Natural killer cell (primary cell): ENCODE results near the gene HOXD13. TPM values are rescaled to one million over a fixed set of nuclear protein-coding genes. Genes with fewer than 3 reads are reported as not detected.

ENCODE experiments used
- ATAC-seq, 3 donors: fragments of 150-1000 bp in 2 of 3; fragments of 200-7000 bp in 1 of 3; cut with Tn5 transposase; 1 replicate in 1 of 3; 2 replicates in 2 of 3; pipeline ENCODE4 v1.10.0; 2021; ENCODE audit warnings: mild to moderate bottlenecking in 2 of 3, moderate library complexity in 2 of 3
- DNase-seq, 2 donors: peaks; one replicate each; pipeline versions ENCODE4 v3.0.0 to v3.0.0-alpha.2; 2013 to 2021; ENCODE audit warnings: mixed read lengths in 1 of 2
- H3K27ac ChIP-seq: one replicate; pipeline ENCODE4 v1.5.1; 2013; ENCODE audit warnings: mild to moderate bottlenecking, low read length
- H3K27me3 ChIP-seq: one replicate; pipeline ENCODE4 v1.6.1; 2013; ENCODE audit warnings: low read length; ENCODE audit not compliant: control insufficient read depth, insufficient read depth
- H3K36me3 ChIP-seq: one replicate; pipeline ENCODE4 v1.6.1; 2013; ENCODE audit warnings: low read length; ENCODE audit not compliant: control insufficient read depth, insufficient read depth
- H3K4me1 ChIP-seq: one replicate; pipeline ENCODE4 v1.6.1; 2013; ENCODE audit warnings: low read length; ENCODE audit not compliant: control insufficient read depth, insufficient read depth
- H3K4me3 ChIP-seq: one replicate; pipeline ENCODE4 v1.5.1; 2013; ENCODE audit warnings: low read length
- H3K9me3 ChIP-seq: one replicate; pipeline ENCODE4 v1.6.1; 2013; ENCODE audit warnings: low read length; ENCODE audit not compliant: control insufficient read depth, insufficient read depth
- H3K27ac Mint-ChIP-seq, 2 donors: one replicate each; pipeline ENCODE4 v1.8.0; 2022; ENCODE audit warnings: mild to moderate bottlenecking in 2 of 2, mixed read lengths in 2 of 2, moderate library complexity in 1 of 2
- H3K27me3 Mint-ChIP-seq, 2 donors: one replicate each; pipeline ENCODE4 v1.8.0; 2022; ENCODE audit warnings: low read depth in 2 of 2, mixed read lengths in 2 of 2
- H3K36me3 Mint-ChIP-seq: one replicate; pipeline ENCODE4 v1.8.0; 2022; ENCODE audit warnings: mixed read lengths
- H3K4me1 Mint-ChIP-seq, 2 donors: one replicate each; pipeline ENCODE4 v1.8.0; 2022; ENCODE audit warnings: mixed read lengths in 2 of 2
- H3K4me3 Mint-ChIP-seq: one replicate; pipeline ENCODE4 v1.8.0; 2022; ENCODE audit warnings: mild to moderate bottlenecking, moderate library complexity, mixed read lengths
- H3K9me3 Mint-ChIP-seq, 2 donors: one replicate each; pipeline ENCODE4 v1.8.0; 2022; ENCODE audit warnings: mixed read lengths in 2 of 2
- CTCF ChIP-seq: fragments of 200-600 bp; IDR thresholded peaks from one replicate; pipeline ENCODE4 v1.8.0; 2022; ENCODE audit warnings: antibody characterized with exemption
- WGBS: methylation state at CpG from one replicate; pipeline ENCODE4 v1.1.7; 2013; ENCODE audit warnings: missing lambda C conversion rate; ENCODE audit not compliant: insufficient coverage; 5-methylcytosine and 5-hydroxymethylcytosine counted together
- intact Hi-C: fragments of 100-400 bp; cut with micrococcal nuclease; formaldehyde crosslinking; loops from one replicate; pipeline ENCODE4 v1.14.2; 2022
- total RNA-seq, 4 donors: library from RNA; stranded (reverse); fragments of 120-200 nt in 1 of 4; gene quantifications; one replicate each; pipeline versions ENCODE4 v1.2.3 to v1.2.4, GENCODE V29; 2013 to 2022

Gene HOXD13
- total RNA-seq, 3 donors from 2014 or later (not counting 1 experiment from before 2014, with no cell fraction given): not detected

- Mint-ChIP-seq H3K4me1 (peaks cover 9 to 15% of the 10 kb centered on the region in 2 donors), H3K27ac (peak overlapping the region in 1 of 2 donors; percentile 78), H3K9me3 (peaks cover 3 to 5% of the 10 kb centered on the region in 2 donors), H3K4me3 (no peak overlapping the region), H3K27me3 (peaks cover 75 to 86% of the 10 kb centered on the region in 2 donors), H3K36me3 (peaks cover 17% of the 10 kb centered on the region)
- Histone ChIP-seq H3K27ac (no peak overlapping the region), H3K27me3 (peaks cover 97% of the 10 kb centered on the region), H3K36me3 (no peaks in the 10 kb centered on the region), H3K4me3 (no peak overlapping the region), H3K4me1 (peaks cover 8% of the 10 kb centered on the region), H3K9me3 (peaks cover 50% of the 10 kb centered on the region)
- TF ChIP-seq CTCF: no peak
- DNase-seq: no peak
- 6% methylated on average over 46 of the region's 46 CpGs for WGBS
- intact Hi-C loops: loop anchor here (5.0 kb wide), 1 partner anchor 36 kb away; the partner anchor contains the start of gene HOXD9
- no peak for ATAC-seq
Measured at GRCh38 chr2:176085861-176086771, 6.4 kb upstream of the HOXD13 start.

GRCh38 chr2:176087330-176088047, 5.0 kb upstream of the HOXD13 start:
- Mint-ChIP-seq H3K9me3 (peaks cover 3 to 5% of the 10 kb centered on the region in 2 donors), H3K27ac (no peak overlapping the region), H3K36me3 (peaks cover 17% of the 10 kb centered on the region), H3K4me1 (peaks cover 15 to 19% of the 10 kb centered on the region in 2 donors), H3K4me3 (peak overlapping the region; percentile 65), H3K27me3 (peaks cover 77 to 93% of the 10 kb centered on the region in 2 donors)
- no peak for TF ChIP-seq CTCF
- intact Hi-C loops: loop anchor here (5.0 kb wide), 1 partner anchor 35 kb away; the partner anchor contains the start of gene HOXD9
- no peaks in the 10 kb centered on the region for H3K36me3 ChIP-seq
- 22% methylated on average over 28 of the region's 29 CpGs for WGBS
- DNase-seq: no peak
- H3K9me3 ChIP-seq: peaks cover 38% of the 10 kb centered on the region
- H3K27ac ChIP-seq: no peak overlapping the region
- peaks cover 8% of the 10 kb centered on the region for H3K4me1 ChIP-seq
- no peak for ATAC-seq
- no peak overlapping the region for H3K4me3 ChIP-seq
- H3K27me3 ChIP-seq: peaks cover 93% of the 10 kb centered on the region

GRCh38 chr2:176088048-176088936, 4.2 kb upstream of the HOXD13 start:
- no peaks in the 10 kb centered on the region for H3K36me3 ChIP-seq
- WGBS: 5% methylated on average over 47 of the region's 49 CpGs
- Mint-ChIP-seq H3K4me1 (peaks cover 15 to 24% of the 10 kb centered on the region in 2 donors), H3K9me3 (peaks cover 3 to 5% of the 10 kb centered on the region in 2 donors), H3K36me3 (peaks cover 17% of the 10 kb centered on the region), H3K27ac (no peak overlapping the region), H3K27me3 (peaks cover 73 to 87% of the 10 kb centered on the region in 2 donors), H3K4me3 (peak overlapping the region; percentile 65)
- ATAC-seq (peak in 2 of 3 donors; percentile 48 to 50), DNase-seq (peak in 1 of 2 donors; percentile 48)
- peaks cover 12% of the 10 kb centered on the region for H3K4me1 ChIP-seq
- H3K4me3 ChIP-seq: no peak overlapping the region
- peaks cover 88% of the 10 kb centered on the region for H3K27me3 ChIP-seq
- H3K9me3 ChIP-seq: peaks cover 30% of the 10 kb centered on the region
- TF ChIP-seq CTCF: no peak
- H3K27ac ChIP-seq: no peak overlapping the region
- intact Hi-C loops: loop anchor here (5.0 kb wide), 1 partner anchor 34 kb away; the partner anchor contains the start of gene HOXD9
